ENCODE measurements around the gene DCD. TPM values are rescaled to one million over a fixed set of nuclear protein-coding genes. Genes with fewer than 3 reads are reported as not detected.

The DCD gene
- total and polyA plus RNA-seq, 10 of the 15 experiments (the other 5 are each of a cell fraction or from before 2014, with no cell fraction given), result not detected

DNA sequence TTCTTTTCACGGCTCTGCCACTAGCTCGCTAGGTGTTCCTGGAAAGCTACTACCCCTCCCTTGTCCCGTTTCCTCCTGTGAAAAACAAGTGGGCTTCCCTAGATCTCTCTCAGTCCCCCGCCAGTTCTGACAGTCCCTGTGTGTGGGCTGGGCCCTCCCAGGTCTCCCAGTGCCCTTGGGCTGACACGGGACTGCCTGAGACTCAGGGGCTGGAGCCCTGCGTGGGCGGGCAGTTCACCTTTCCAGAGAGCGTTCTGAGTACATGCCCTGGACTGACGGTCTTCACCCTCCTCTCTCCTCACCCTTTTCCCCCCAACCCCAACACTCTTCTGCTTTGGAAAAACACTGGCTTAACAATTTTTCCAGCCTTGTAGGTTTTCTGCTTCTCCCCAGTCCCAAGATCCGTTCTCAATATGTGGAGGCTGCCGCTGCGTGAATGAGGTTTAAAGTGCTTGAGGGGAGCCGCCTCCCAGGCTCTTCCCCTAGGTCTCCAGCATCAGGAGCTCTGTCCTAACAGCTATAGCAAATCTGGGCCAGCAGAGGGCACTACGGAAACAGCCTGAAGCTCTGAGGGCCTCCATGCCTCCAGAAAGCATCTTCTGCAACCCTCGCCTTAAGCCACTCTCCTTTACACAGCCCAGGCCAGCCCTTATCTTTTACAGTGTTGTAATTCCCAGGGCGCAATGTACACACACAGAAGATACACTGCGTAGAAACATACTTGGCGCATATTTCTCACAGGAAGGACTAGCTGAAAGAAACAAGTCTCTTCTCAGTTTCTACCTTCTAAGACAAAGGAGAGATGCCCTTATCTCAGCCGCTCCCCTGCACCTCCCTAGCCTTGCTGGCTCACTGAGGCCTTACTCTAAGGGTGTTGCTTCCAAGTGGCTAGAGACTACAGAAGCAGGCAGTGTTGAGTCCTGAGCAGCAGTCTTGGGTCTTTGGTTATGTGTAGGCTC is 10.4 kb upstream of the DCD start (continued):
- TF ChIP-seq, protein P1, sequence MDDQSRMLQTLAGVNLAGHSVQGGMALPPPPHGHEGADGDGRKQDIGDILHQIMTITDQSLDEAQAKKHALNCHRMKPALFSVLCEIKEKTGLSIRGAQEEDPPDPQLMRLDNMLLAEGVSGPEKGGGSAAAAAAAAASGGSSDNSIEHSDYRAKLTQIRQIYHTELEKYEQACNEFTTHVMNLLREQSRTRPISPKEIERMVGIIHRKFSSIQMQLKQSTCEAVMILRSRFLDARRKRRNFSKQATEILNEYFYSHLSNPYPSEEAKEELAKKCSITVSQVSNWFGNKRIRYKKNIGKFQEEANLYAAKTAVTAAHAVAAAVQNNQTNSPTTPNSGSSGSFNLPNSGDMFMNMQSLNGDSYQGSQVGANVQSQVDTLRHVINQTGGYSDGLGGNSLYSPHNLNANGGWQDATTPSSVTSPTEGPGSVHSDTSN (IDR thresholded peaks at IDR 0.05; ENCODE audit: insufficient replicate concordance, low read depth, low read length), result no peak

DNA sequence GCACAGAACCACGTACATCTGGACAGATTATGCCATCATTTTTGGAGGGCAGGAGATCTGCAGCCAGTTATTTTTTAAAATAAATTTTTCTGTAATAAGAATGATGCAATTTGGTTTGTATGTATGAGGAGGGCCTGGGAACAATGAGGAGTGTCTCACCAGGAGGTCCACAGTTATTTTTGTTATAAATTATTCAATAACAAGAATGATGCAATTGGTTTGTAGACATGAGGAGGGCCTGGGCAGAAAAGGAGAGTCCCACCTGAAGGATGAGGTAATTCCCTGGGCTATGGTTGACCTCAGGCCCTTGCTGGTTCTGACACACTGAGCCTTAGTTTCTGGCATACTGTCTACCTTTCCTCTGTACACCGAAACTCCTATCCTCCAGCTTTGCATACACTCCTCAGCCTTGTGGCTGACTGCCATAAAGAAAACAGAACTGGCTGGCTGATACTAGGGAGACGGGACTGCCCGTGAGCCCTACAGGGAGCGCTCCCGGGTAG is 9.0 kb upstream of the DCD start:
- in situ Hi-C loops (cut with MboI), result no loop called here
- ChIA-PET POLR2A (no interaction called here), RAD21 (ENCODE audit: unreplicated experiment) (no interaction called here), SMC1A (ENCODE audit: uncharacterized antibody, unreplicated experiment) (interaction anchor here (1.1 to 1.4 kb wide), 2 partner anchors 16 to 67 kb away, joined by 3 to 4 read pairs; no protein-coding TSS in a partner anchor), CTCF (interaction anchor here (0.8 to 3.1 kb wide), 3 partner anchors 12 to 415 kb away, joined by 3 to 18 read pairs (median 4); no protein-coding TSS in a partner anchor)
- peak; percentile 51 for ATAC-seq
- Histone ChIP-seq H3K36me3 (ENCODE audit: control insufficient read depth in 2 of 2, insufficient read depth in 2 of 2, low read length in 1 of 2) (no peaks in the 10 kb centered on the region), H3K79me2 (ENCODE audit: control insufficient read depth, insufficient read depth, low read length) (no peaks in the 10 kb centered on the region), H3K9me3 (replicated peaks; ENCODE audit: control insufficient read depth, insufficient read depth, low read length) (no peaks in the 10 kb centered on the region), H3K4me3 (no peak overlapping the region), H3K9ac (ENCODE audit: control insufficient read depth, insufficient read depth, low read length) (no peak overlapping the region), H3K4me2 (ENCODE audit: control insufficient read depth, insufficient read depth) (no peak overlapping the region), H3K27ac (ENCODE audit: control insufficient read depth, insufficient read depth) (no peak overlapping the region), H3K4me1 (ENCODE audit: control insufficient read depth, insufficient read depth, low read length) (no peaks in the 10 kb centered on the region), H4K20me1 (ENCODE audit: control insufficient read depth, insufficient read depth) (no peaks in the 10 kb centered on the region), H3K27me3 (replicated peaks in 1 of 2; ENCODE audit: control insufficient read depth in 2 of 2, insufficient read depth in 2 of 2, low read length in 1 of 2) (peaks cover 0 to 2% of the 10 kb centered on the region in 2 experiments; a peak in 2 of 4 replicates), H2AFZ (ENCODE audit: control insufficient read depth, low read depth, low read length) (no peak overlapping the region)
- no peak for FAIRE-seq
- intact Hi-C loops (cut with micrococcal nuclease; ENCODE audit: unreplicated experiment), result no loop called here
- TF ChIP-seq, protein P2, sequence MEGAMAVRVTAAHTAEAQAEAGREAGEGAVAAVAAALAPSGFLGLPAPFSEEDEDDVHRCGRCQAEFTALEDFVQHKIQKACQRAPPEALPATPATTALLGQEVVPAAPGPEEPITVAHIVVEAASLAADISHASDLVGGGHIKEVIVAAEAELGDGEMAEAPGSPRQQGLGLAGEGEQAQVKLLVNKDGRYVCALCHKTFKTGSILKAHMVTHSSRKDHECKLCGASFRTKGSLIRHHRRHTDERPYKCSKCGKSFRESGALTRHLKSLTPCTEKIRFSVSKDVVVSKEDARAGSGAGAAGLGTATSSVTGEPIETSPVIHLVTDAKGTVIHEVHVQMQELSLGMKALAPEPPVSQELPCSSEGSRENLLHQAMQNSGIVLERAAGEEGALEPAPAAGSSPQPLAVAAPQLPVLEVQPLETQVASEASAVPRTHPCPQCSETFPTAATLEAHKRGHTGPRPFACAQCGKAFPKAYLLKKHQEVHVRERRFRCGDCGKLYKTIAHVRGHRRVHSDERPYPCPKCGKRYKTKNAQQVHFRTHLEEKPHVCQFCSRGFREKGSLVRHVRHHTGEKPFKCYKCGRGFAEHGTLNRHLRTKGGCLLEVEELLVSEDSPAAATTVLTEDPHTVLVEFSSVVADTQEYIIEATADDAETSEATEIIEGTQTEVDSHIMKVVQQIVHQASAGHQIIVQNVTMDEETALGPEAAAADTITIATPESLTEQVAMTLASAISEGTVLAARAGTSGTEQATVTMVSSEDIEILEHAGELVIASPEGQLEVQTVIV (IDR thresholded peaks at IDR 0.05; ENCODE audit: borderline replicate concordance, partially characterized antibody), result no peak
- TF ChIP-seq RUNX3 (IDR thresholded peaks at IDR 0.05; ENCODE audit: low read length), result peak; percentile 16; the same call in 1 of the 2 replicates
- peak; percentile 24; the same call in 1 of the 2 replicates for TF ChIP-seq CREB1 (IDR thresholded peaks at IDR 0.05; ENCODE audit: low read depth)
- no TSS peak for BruUV-seq (replicated peaks)
- 26% methylated on average over 6 of the region's 6 CpGs for WGBS (ENCODE audit: insufficient coverage, insufficient replicate concordance, low lambda C conversion rate, missing lambda C conversion rate)
- DNase-seq (ENCODE audit: low read depth, low spot score), result no peak
